Lower leg skin (tissue), 3 donors: Measurements from ENCODE around the gene UROC1.

Source experiments
- POLR2A ChIP-seq, 2 donors: fragments of 450-650 bp; IDR thresholded peaks; one replicate each; pipeline ENCODE4 v1.6.1; 2016 to 2017; ENCODE audit warnings: antibody characterized with exemption in 2 of 2, mild to moderate bottlenecking in 1 of 2, moderate library complexity in 1 of 2
- TF ChIP-seq, protein P1 (sequence below), 3 donors: fragments of 450-650 bp; IDR thresholded peaks; one replicate each; pipeline ENCODE4 v1.5.1; 2016; ENCODE audit warnings: antibody characterized with exemption in 3 of 3, mild to moderate bottlenecking in 3 of 3, moderate library complexity in 2 of 3

- TF ChIP-seq, protein P1, sequence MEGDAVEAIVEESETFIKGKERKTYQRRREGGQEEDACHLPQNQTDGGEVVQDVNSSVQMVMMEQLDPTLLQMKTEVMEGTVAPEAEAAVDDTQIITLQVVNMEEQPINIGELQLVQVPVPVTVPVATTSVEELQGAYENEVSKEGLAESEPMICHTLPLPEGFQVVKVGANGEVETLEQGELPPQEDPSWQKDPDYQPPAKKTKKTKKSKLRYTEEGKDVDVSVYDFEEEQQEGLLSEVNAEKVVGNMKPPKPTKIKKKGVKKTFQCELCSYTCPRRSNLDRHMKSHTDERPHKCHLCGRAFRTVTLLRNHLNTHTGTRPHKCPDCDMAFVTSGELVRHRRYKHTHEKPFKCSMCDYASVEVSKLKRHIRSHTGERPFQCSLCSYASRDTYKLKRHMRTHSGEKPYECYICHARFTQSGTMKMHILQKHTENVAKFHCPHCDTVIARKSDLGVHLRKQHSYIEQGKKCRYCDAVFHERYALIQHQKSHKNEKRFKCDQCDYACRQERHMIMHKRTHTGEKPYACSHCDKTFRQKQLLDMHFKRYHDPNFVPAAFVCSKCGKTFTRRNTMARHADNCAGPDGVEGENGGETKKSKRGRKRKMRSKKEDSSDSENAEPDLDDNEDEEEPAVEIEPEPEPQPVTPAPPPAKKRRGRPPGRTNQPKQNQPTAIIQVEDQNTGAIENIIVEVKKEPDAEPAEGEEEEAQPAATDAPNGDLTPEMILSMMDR (IDR thresholded peaks at IDR 0.05): no peak
- TF ChIP-seq POLR2A (IDR thresholded peaks at IDR 0.05): no peak
These were observed 34.9 kb downstream of the UROC1 start for GRCh38 chr3:126482503-126483255.
